HepG2 (cell line): ENCODE measurements around the gene THAP5. TPM values are rescaled to one million over a fixed set of nuclear protein-coding genes. Genes with fewer than 3 reads are reported as not detected.
A peak's percentile ranks its signal among the peaks of the same experiment; 100 is the strongest.

Experiments
- AHR ChIP-seq: IDR thresholded peaks from 2 replicates; pipeline ENCODE4 v1.6.1; 2018; ENCODE audit warnings: missing genetic modification reagents, missing compliant biosample characterization
- AKAP8 ChIP-seq: sonication (generic); formaldehyde crosslinking; IDR thresholded peaks from 2 replicates; pipeline ENCODE4 v1.5.1; 2020; ENCODE audit warnings: mild to moderate bottlenecking, missing genetic modification reagents
- EZH2 ChIP-seq: conservative IDR thresholded peaks from 2 replicates; pipeline ENCODE4 v1.6.1; 2012; ENCODE audit warnings: mild to moderate bottlenecking, low read depth, low read length, moderate library complexity
- FIP1L1 ChIP-seq: fragments of 200-400 bp; formaldehyde crosslinking; IDR thresholded peaks from 2 replicates; pipeline ENCODE4 v1.6.1; 2018; ENCODE audit warnings: low read depth, mild to moderate bottlenecking, low read length, moderate library complexity, borderline replicate concordance; ENCODE audit not compliant: insufficient read depth
- HNF4A ChIP-seq: sonication (generic); formaldehyde crosslinking; IDR thresholded peaks from 2 replicates; pipeline ENCODE4 v1.4.0; 2020; ENCODE audit warnings: missing genetic modification reagents
- KDM5A ChIP-seq: fragments of 200-600 bp; sonication (generic); IDR thresholded peaks from 2 replicates; pipeline ENCODE4 v1.7.0; 2018; ENCODE audit warnings: antibody characterized with exemption, mild to moderate bottlenecking, low read length, borderline replicate concordance
- KLF11 ChIP-seq: IDR thresholded peaks from 2 replicates; pipeline ENCODE4 v1.6.1; 2016; ENCODE audit warnings: missing compliant biosample characterization
- MBD4 ChIP-seq: IDR thresholded peaks from 2 replicates; pipeline ENCODE4 v1.6.1; 2012; ENCODE audit warnings: low read length, inconsistent platforms, borderline replicate concordance
- MIER2 ChIP-seq: IDR thresholded peaks from 2 replicates; pipeline ENCODE4 v1.6.1; 2016; ENCODE audit warnings: missing biosample characterization, missing genetic modification reagents
- MTF2 ChIP-seq: sonication (generic); formaldehyde crosslinking; IDR thresholded peaks from 2 replicates; pipeline ENCODE4 v1.5.0; 2020; ENCODE audit warnings: missing genetic modification reagents, borderline replicate concordance
- NAIF1 ChIP-seq: sonication (generic); formaldehyde crosslinking; IDR thresholded peaks from 2 replicates; pipeline ENCODE4 v1.5.0; 2020; ENCODE audit warnings: mild to moderate bottlenecking, missing genetic modification reagents, borderline replicate concordance
- NKX3-1 ChIP-seq: sonication (generic); formaldehyde crosslinking; IDR thresholded peaks from 2 replicates; pipeline ENCODE4 v1.5.0; 2020; ENCODE audit warnings: missing genetic modification reagents
- NR2F6 ChIP-seq, 2 experiments: IDR thresholded peaks; 2 replicates each; pipeline ENCODE4 v1.6.1; 2016; ENCODE audit warnings: antibody characterized with exemption in 1 of 2, mild to moderate bottlenecking in 1 of 2
- PAWR ChIP-seq: sonication (generic); formaldehyde crosslinking; IDR thresholded peaks from 2 replicates; pipeline ENCODE4 v1.4.0; 2020; ENCODE audit warnings: missing genetic modification reagents, mild to moderate bottlenecking, borderline replicate concordance
- PHF8 ChIP-seq: sonication (generic); formaldehyde crosslinking; IDR thresholded peaks from 2 replicates; pipeline ENCODE4 v1.5.0; 2020; ENCODE audit warnings: missing genetic modification reagents
- PPARG ChIP-seq: conservative IDR thresholded peaks from 2 replicates; pipeline ENCODE4 v1.6.1; 2016; ENCODE audit warnings: missing biosample characterization, missing genetic modification reagents
- PRMT3 ChIP-seq: sonication (generic); formaldehyde crosslinking; IDR thresholded peaks from 2 replicates; pipeline ENCODE4 v1.8.1; 2022; ENCODE audit warnings: low read depth, mild to moderate bottlenecking, moderate library complexity, missing genetic modification reagents, borderline replicate concordance
- SKI ChIP-seq: fragments of 450-650 bp; IDR thresholded peaks from one replicate; pipeline ENCODE4 v1.6.1; 2018; ENCODE audit warnings: mild to moderate bottlenecking; ENCODE audit not compliant: partially characterized antibody
- XRCC5 ChIP-seq: fragments of 200-400 bp; formaldehyde crosslinking; optimal IDR thresholded peaks from 2 replicates; pipeline ENCODE3; 2017; ENCODE audit warnings: mild to moderate bottlenecking, low read length
- ZKSCAN5 ChIP-seq: sonication (generic); formaldehyde crosslinking; IDR thresholded peaks from 2 replicates; pipeline ENCODE4 v1.5.1; 2020; ENCODE audit warnings: mild to moderate bottlenecking, missing genetic modification reagents
- ZNF296 ChIP-seq: sonication (generic); formaldehyde crosslinking; conservative IDR thresholded peaks from 2 replicates; pipeline ENCODE4 v1.5.0; 2020; ENCODE audit warnings: mild to moderate bottlenecking, missing genetic modification reagents
- ZNF383 ChIP-seq: sonication (generic); formaldehyde crosslinking; IDR thresholded peaks from 2 replicates; pipeline ENCODE4 v1.4.0; 2020; ENCODE audit warnings: missing genetic modification reagents, mild to moderate bottlenecking, borderline replicate concordance
- ZNF570 ChIP-seq: sonication (generic); formaldehyde crosslinking; IDR thresholded peaks from 2 replicates; pipeline ENCODE4 v1.4.0; 2020; ENCODE audit warnings: mild to moderate bottlenecking, missing genetic modification reagents, borderline replicate concordance
- ZNF589 ChIP-seq: sonication (generic); formaldehyde crosslinking; conservative IDR thresholded peaks from 2 replicates; pipeline ENCODE4 v1.8.0; 2022; ENCODE audit warnings: mild to moderate bottlenecking, moderate library complexity, missing genetic modification reagents
- ZNF713 ChIP-seq: sonication (generic); formaldehyde crosslinking; IDR thresholded peaks from 2 replicates; pipeline ENCODE4 v1.4.0; 2020; ENCODE audit warnings: mild to moderate bottlenecking, missing genetic modification reagents
- ZNF772 ChIP-seq: sonication (generic); formaldehyde crosslinking; IDR thresholded peaks from 2 replicates; pipeline ENCODE4 v1.5.0; 2020; ENCODE audit warnings: mild to moderate bottlenecking, missing genetic modification reagents
- ZSCAN9 ChIP-seq: IDR thresholded peaks from 2 replicates; pipeline ENCODE4 v1.6.1; 2016; ENCODE audit warnings: borderline replicate concordance
- polyA plus RNA-seq, 8 experiments: library from polyadenylated mRNA; depleted of rRNA in 3 of 8; stranded (reverse) in 7 of 8; unstranded in 1 of 8; fragments of >200 nt; fragmentation: Illumina TruSeq in 4 of 8; extraction: Trizol in 4 of 8; gene quantifications; 2 replicates each; pipeline versions ENCODE4 v1.2.1 to v1.2.3, GENCODE V29; 2011 to 2016; ENCODE audit warnings: low read depth in 4 of 8, missing spikeins in 1 of 8, mixed read lengths in 1 of 8; ENCODE audit not compliant: insufficient read depth in 1 of 8
- total RNA-seq, 5 experiments: library from RNA; depleted of rRNA; stranded (reverse); fragments of >200 nt; fragmentation: Illumina TruSeq; extraction: Trizol; gene quantifications; 2 replicates each; pipeline ENCODE4 v1.2.3, GENCODE V29; 2016; ENCODE audit warnings: low read depth in 1 of 5
- TF ChIP-seq, protein P1 (sequence below): sonication (generic); formaldehyde crosslinking; IDR thresholded peaks from 2 replicates; pipeline ENCODE4 v1.5.0; 2020; ENCODE audit warnings: missing genetic modification reagents, mild to moderate bottlenecking, borderline replicate concordance
- TF ChIP-seq, protein P2 (sequence below): sonication (generic); formaldehyde crosslinking; IDR thresholded peaks from 2 replicates; pipeline ENCODE4 v1.4.0; 2020; ENCODE audit warnings: missing genetic modification reagents, borderline replicate concordance
- TF ChIP-seq, protein P3 (sequence below): sonication (generic); formaldehyde crosslinking; IDR thresholded peaks from 2 replicates; pipeline ENCODE4 v1.4.0; 2020; ENCODE audit warnings: mild to moderate bottlenecking, missing genetic modification reagents

The THAP5 gene
- total and polyA plus RNA-seq, 2 of the 13 experiments (the other 11 are each of a cell fraction or from before 2014, with no cell fraction given), result 3.6 to 11.8 TPM

GRCh38 chr7:108525985-108526767 lies 43.3 kb downstream of the THAP5 start, which contains the start of gene PNPLA8 (continued):
- TF ChIP-seq ZKSCAN5 (CRISPR knock-in tag) (no peak), ZNF713 (no peak), ZNF296 (no peak), ZNF772 (CRISPR knock-in tag) (peak; percentile 85; the same call in 1 of the 2 replicates), FIP1L1 (no peak), EZH2 (no peak), XRCC5 (no peak), AHR (CRISPR knock-in tag) (no peak), ZNF383 (no peak), NAIF1 (peak; percentile 77), NR2F6 (IDR thresholded peaks at IDR 0.05) (no peak), NR2F6 (CRISPR knock-in tag; IDR thresholded peaks at IDR 0.05) (no peak), MIER2 (CRISPR knock-in tag) (0 out of 2 replicates have a peak, but pooled peaks have one; percentile 14), PPARG (CRISPR knock-in tag) (no peak; the same call in 1 of the 2 replicates), KDM5A (no peak; the same call in 1 of the 2 replicates), PAWR (peak; percentile 27; the same call in 1 of the 2 replicates), KLF11 (CRISPR knock-in tag) (peak; percentile 81; the same call in 1 of the 2 replicates), ZSCAN9 (CRISPR knock-in tag) (0 out of 2 replicates have a peak, but pooled peaks have one; percentile 13), PRMT3 (CRISPR knock-in tag) (no peak), ZNF589 (CRISPR knock-in tag) (no peak), PHF8 (CRISPR knock-in tag) (peak; percentile 89), MTF2 (CRISPR knock-in tag) (peak; percentile 98), HNF4A (CRISPR knock-in tag) (no peak), AKAP8 (CRISPR knock-in tag) (0 out of 2 replicates have a peak, but pooled peaks have one; percentile 42), SKI (no peak), ZNF570 (CRISPR knock-in tag) (no peak), NKX3-1 (0 out of 2 replicates have a peak, but pooled peaks have one; percentile 39), MBD4 (no peak)
- TF ChIP-seq, protein P1, sequence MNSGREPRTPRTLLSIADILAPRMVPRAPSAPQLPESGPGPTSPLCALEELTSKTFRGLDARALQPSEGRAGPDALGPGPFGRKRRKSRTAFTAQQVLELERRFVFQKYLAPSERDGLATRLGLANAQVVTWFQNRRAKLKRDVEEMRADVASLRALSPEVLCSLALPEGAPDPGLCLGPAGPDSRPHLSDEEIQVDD (CRISPR knock-in tag), result no peak
- TF ChIP-seq, protein P2, sequence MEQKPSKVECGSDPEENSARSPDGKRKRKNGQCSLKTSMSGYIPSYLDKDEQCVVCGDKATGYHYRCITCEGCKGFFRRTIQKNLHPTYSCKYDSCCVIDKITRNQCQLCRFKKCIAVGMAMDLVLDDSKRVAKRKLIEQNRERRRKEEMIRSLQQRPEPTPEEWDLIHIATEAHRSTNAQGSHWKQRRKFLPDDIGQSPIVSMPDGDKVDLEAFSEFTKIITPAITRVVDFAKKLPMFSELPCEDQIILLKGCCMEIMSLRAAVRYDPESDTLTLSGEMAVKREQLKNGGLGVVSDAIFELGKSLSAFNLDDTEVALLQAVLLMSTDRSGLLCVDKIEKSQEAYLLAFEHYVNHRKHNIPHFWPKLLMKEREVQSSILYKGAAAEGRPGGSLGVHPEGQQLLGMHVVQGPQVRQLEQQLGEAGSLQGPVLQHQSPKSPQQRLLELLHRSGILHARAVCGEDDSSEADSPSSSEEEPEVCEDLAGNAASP (CRISPR knock-in tag), result no peak
- TF ChIP-seq, protein P3, sequence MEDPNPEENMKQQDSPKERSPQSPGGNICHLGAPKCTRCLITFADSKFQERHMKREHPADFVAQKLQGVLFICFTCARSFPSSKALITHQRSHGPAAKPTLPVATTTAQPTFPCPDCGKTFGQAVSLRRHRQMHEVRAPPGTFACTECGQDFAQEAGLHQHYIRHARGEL, result no peak
